ENCODE results near the gene MRGPRG.
"Not testable (repeated sequence)": the region's sequence is repeated elsewhere in the genome, so short reads cannot be mapped to it uniquely, and the experiment has no call there.

The MRGPRG gene, protein sequence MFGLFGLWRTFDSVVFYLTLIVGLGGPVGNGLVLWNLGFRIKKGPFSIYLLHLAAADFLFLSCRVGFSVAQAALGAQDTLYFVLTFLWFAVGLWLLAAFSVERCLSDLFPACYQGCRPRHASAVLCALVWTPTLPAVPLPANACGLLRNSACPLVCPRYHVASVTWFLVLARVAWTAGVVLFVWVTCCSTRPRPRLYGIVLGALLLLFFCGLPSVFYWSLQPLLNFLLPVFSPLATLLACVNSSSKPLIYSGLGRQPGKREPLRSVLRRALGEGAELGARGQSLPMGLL

DNA sequence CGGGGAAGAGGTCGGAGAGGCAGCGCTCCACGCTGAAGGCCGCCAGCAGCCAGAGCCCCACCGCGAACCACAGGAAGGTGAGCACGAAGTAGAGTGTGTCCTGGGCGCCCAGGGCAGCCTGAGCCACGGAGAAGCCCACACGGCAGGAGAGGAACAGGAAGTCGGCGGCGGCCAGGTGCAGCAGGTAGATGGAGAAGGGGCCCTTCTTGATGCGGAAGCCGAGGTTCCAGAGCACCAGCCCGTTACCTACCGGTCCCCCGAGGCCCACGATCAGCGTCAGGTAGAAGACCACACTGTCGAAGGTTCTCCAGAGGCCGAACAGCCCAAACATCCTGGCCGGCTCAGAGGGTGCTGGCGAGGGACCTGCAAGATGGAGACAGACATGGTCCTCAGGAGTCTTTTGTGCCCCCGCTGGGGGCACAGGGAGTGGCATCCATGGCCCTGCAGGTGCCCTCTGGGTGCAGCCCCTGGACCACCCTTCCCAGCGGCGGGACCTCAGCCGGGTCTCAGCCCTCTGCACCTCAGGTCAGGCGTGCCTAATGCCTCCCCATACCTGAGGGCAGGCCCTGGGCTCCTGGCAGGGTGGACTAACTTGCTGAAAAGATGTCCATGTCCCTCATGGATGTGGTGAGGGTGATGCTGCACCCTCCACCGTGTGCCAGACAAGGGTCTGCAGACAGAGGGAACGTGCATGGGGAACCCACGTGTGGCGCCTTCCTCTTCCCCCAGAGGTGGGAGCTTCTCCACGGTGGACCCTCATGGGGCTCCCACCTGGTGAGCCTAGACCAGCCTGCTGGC is at the start of gene MRGPRG:
Gene MRGPRG, minus strand, starts transcription at position 331 of the 798 bp plus-strand sequence. Its CDS starts 0 bp downstream, at position 331.
- DNase-seq, result no peak

DNA sequence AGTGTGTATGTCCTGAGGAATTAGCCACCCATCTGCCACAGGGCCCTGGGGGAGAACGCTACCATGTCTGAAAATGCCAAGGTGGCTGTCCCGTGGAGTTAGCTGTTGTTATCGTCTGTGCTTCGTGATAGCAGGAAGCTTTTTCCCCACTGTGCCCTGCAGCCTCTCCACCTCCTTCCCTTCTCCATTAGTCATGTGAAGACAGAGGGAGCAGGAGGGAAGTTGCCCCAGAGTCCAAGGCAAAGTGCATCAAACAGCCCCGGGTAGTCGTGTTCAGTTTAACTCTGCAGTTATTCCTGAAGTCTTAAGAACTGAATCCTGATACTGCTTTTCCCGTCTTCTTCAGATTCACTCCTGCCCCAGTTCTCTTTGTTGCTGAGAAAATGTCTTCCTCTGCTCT is 43.9 kb upstream of the MRGPRG start:
- DNase-seq, result not testable (repeated sequence)

DNA sequence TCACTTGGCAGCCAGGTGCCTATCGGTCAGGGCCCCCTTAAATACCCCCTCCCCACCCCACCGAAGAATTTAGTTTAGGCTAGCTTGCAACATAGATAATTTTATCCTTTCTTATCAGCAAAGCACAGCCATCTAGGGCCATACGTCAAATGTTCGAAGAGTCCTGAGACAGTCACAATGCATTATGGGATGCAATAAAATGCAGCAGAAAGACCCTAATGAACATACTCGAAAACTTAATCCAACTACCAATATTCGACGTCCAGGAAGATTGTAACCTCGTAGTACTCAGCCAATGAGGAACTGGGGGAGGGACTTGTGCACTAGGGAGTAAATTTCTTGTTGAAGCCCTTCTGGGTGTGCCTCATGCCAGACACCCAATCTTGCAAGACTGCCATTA is 43.2 kb upstream of the MRGPRG start:
- not testable (repeated sequence) for DNase-seq

DNA sequence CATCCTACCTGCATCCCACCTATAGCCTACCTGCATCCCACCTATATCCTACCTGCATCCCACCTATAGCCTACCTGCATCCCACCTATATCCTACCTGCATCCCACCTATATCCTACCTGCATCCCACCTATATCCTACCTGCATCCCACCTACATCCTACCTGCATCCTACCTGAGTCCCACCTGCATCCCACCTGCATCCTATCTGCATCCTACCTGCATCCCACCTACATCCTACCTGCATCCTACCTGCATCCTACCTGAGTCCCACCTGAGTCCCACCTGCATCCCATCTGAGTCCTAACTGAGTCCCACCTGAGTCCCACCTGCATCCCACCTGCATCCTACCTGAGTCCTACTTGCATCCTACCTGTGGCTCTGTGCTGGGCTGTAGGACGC is 38.9 kb upstream of the MRGPRG start:
- not testable (repeated sequence) for DNase-seq

DNA sequence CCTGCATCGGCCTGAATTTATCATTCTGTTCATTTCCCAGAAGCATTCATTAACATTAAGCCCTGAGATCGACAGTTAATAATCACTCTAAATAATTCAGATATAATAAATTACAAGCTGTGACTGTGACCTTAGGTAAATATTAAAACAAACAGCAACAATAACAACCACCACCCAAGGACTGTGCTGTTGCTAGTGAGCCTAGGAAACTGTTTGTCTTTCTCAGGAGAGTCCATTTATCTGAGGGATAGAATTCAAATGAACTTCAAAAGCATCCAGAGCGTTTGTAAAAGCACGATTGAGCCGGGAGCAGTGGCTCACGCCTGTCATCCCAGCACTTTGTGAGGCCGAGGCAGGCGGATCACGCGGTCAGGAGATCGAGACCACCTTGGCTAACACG is 36.6 kb upstream of the MRGPRG start:
- DNase-seq, result not testable (repeated sequence)

DNA sequence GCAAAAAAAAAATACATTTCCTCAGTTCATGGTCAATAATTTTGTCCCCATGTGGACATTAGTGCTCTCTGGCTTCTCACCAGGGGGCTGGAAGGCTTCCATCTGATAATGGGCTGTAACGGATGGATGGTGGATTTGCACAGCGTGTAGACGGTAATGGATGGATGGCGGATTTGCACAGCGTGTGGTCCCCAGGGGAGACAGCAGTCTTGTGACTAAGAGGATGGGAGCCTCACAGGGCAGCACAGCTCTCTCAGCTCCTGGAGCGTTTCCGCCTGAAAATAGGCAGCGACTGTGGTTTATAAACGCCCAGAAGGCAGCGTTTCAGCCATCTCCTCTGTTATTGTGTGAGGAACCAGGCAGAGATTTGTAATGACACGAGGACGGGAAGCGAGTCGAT is 36.2 kb upstream of the MRGPRG start:
- DNase-seq, result not testable (repeated sequence)

DNA sequence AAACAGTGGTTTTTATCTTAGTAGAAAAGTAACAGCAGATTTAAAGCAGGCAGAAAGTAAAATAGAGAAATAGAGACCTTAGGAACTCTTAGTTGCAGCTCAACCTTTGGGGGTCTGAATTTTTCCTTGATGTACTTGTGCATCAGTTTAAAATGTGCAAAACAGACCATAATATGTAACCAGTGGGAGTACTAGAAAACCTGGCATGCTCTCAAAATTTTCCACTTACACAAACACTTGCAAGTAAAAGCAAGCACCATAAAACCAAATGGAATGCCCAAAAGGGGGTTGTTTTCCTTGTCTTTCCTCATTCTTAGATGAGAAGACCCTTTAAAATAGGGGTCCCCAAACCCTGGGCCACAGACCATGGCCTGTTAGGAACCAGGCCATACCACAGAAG is 26.5 kb upstream of the MRGPRG start:
- DNase-seq, result no peak

DNA sequence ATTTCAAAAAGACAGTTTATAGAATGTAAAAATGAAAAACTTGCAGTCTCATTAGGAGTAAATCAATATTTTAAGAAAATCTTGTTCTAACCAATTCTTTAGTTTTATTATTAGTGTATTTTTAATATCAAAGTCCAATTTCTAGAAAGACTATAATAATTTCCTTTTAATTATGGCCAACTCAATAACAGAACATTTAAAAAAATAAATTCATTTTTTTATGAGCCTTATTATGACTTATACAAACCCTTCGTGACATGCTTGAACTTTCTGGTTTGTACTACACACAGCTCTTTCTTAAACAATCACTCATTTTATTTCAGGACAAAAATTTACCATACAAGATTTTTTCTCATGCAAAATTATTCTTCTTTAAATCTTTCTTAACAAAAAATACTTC is 25.3 kb upstream of the MRGPRG start:
- DNase-seq, result no peak

DNA sequence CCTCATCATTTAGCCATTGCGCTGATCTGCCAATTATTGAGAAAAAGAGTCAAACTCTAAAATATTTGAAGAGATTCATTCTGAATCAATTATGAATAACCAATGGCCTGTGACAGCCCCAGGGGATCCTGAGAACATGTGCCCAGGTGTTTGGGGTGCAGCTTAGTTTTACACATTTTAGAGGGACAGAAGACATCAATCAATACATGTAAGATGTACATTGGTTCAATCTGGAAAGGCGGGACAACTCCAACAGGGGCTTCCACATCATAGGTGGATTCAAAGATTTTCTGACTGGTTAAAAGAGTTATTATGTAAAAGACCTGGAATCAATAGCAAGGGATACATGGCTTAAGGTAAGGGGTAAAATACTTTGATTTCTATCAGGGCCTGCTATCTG is 18.5 kb upstream of the MRGPRG start:
- no peak for DNase-seq

DNA sequence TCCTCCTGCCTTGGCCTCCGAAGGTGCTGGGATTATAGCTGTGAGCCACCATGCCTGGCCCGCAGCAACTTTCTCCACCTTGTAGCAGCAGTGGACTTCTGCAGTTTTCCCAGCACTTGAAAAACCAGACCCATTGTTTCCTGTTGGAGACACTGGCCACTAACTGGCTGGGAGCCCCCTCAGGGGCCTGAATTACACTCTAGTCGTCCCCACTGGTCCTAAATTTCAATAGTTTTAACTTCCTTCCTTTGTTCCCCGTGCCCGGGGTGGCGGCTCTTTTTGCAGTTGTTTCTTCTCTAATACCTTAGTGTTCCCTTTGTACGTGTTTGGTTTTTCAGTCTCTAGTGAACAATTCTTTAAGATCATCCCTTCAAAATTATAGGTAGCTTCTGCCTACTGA is 16.2 kb upstream of the MRGPRG start:
- no peak for DNase-seq

DNA sequence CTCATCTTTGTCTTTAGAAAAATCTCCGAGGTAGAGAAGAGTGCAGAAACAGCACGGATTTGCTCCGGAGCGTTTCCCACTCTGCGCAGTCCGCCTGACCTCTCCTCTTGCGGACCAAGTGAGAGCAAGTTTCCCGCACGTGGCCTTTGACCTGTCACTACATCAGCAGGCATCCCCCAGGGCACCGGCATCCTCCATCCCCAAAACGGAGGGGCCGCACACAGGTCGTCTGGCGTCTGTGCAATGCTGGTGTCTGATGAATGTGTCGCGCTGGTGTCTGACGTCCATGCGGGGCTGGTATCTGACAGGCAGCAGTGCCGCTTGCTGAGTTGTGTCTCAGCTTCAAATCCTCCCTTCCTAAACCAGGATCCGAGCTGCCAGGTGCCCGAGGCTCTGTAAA is 14.3 kb upstream of the MRGPRG start:
- no peak for DNase-seq

DNA sequence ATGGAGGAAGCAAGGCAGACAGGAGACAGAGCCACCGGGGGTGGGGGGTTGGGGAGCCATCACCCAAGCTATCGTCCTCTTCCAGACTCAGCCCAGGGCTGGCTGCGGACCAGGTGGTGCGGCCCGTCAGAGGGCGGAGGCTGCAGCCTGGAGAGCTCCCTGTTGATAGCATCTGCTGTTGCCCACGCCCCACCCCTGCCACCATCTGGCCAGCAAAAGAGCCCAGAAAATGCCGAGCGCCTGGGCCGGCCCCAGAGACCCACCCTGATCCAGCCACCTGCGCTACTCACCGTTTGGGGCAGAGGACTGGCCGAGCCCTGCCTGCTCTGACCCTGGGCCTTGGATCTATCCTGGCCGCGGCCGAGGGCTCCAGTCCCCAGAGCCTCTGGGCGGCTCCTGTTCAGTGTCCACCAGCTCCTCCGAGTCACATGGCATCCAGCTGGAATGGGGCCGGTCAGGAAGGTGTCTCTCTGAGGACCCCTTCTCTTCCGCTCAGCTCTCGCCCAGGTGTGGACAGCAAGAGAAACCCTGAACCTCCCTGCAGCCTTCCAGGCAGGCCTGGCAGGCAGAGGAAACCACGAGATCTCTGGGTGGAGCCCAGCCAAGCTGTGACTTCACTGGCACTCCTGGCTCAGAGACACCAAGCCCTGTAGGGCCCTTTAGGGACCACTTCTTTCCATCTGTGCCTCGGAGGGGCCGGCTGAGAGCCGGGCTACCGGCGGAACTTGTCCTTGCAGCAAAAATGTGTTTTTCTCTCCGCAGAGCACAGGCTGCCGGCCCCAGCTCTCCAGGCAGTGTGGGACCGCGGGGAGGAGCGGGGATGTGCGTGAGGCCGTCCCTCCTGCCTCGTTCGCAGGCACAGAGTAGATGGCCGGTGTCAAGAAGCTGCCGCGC is 13.5 kb upstream of the MRGPRG start, which contains the start of gene MRGPRE:
Gene MRGPRE, minus strand, starts transcription at position 567 of the 894 bp plus-strand sequence. CDS start 3,618 bp downstream, outside the sequence.
- DNase-seq, result peak; percentile 84

DNA sequence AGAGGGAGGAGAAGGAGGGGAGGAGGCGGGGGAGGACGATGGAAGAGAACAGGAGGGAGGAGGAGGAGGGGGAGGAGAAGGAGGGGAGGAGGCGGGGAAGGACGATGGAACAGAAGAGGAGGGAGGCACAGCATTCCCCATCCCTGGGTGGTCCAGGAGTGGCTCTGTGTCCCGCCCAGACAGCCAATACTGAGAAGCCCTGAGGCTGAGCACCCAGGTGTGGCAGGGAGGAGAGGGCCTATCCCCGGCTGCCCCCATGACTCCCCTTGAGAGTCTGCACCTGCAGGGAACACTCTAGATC is 12.9 kb upstream of the MRGPRG start:
- peak; percentile 50 for DNase-seq

DNA sequence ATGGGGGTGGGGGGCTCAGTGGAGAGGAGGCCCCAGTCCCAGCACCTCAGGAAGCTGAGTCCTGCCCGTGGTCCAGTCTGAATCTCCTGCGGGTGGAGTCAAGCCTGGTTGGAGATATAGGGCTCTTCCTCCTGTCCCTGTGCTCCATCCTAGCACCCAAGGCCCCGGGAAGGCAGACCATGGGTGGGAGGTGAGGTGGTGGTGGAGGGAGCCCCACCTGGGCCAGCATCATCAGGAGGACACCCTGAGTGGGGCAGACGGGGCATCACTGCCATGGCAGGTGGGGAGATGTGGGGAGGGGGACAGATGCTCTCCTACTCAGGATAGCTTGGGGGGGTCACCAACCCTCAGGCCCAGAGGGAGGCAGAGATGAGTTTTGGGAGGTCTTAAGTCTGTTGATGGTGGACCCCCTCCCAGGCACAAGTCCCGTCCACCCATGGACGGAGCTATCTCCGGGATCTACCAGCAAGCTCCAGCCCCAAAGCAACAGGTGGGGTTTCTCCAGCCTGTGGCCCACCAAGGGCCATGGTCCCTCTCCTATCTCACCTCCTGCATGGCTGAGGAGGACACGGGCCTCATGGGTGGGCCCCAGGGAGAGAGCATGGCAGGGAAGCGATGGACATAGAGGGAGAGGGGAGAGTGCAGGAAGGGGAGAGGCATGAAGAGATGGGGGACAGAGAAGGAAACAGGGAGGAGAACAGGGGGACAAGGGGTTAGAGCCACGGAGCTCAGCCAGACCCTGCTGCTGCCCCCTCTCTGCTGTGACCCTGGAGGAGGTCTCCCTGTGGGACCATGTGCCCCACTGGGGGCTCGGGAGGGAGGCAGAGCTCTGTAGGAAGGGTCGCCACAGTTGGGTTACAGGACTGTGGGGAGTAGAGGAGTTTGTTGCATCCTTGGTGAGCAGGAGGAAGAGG is 12.3 kb upstream of the MRGPRG start:
- no peak for DNase-seq

DNA sequence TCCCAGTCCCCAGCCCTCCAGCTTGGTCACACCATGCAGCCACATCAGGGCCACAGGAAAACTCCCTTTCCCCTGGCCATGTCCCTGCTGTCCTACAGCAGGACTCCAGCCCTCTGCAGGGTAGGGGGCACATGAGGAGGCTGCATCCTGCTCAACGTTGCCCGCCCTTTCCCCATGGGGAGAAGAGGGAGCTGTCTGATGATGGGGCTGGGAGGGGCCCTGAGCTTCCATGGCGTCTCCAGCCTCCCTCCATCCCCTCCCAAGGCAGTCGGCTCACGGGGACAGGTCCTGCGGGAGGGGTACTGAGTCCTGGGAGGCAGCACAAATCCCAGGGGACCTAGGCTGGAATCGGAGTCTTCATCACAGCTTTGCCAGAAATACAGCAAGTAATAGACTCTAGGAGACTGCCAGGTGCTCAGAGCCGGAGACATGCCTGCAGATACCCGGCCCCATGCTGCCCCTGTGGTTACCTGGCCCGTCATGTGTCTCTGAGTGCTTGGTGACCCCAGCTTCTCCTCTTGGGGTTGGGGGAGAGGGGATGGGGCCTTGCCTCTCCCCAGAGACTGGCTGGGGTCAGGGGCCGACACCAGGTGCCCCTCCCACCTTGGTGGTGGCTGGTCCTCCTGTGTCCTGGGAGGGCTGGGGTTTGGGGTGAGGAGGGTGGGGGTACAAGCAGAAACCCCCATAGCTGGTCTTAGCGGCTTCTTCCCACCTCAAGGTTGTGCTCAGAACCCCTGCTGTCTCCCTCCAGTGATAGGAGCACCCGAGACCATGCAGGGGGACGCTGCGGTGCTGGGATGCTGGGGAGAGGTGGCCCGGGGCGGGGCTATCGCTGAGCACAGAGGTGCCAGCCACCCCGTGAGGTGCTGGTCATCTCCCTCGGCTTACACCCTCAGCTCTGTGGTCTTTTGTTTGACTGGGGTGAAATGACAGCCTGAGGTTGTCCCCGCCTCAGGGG is 11.3 kb upstream of the MRGPRG start:
- DNase-seq, result no peak

DNA sequence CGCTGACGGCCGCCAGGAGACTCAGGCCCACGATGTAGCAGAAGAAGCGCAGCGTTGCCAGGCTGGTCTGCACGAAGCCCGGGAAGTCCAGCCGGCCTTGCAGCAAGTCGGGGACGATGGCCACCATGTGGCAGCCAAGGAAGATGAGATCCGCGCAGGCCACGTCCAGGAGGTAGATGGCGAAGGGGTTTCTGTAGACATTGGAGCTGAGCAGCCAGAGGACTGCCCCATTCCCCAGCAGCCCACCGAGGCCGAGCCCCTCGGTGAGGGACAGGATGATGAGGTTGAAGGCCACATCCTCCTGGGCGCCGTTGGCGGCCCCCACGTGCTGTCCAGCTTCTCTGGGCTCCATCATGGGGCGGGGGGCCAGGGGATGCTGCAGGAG is 9.8 kb upstream of the MRGPRG start:
- DNase-seq, result no peak

DNA sequence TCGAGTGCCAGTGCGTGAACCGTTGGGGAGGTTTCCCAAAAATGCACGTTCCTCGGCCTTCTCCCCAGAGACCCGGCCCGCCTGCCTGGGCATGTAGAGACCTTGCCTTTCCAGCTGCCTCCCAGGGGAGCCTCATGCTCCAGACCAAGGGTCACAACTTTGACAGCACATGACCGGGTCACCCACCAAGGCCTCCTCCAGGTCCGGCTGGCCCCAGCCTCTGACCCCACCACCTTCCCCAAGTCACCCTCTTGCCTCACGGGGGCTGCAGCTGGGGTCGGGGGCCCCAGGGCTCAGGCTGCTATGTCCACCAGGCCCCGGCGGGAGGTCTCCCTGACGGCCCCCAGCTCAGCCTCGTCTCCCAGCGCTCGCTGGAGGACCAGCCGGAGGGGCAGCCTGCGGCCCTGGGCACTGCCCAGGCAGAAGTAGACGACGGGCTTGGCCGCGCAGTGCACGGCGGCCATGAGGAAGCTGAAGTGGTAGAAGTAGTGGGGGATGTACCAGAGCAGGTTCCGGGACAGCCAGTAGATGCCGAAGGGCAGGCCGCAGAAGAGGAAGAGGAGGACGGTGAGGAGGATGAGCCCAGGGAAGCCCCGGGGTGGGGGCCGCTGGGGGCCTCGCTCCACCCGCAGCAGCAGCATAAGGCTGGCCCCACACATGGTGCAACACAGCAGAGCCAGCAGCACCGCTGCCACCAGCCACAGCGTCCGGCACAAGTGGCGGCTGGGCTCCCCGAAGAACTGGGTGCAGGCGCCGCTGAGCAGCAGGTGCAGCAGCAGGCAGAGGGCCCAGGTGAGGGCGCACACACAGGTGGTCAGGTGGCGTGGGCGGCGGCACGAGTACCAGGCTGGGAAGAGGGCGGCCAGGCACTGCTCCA is 9.2 kb upstream of the MRGPRG start:
- DNase-seq, result no peak

DNA sequence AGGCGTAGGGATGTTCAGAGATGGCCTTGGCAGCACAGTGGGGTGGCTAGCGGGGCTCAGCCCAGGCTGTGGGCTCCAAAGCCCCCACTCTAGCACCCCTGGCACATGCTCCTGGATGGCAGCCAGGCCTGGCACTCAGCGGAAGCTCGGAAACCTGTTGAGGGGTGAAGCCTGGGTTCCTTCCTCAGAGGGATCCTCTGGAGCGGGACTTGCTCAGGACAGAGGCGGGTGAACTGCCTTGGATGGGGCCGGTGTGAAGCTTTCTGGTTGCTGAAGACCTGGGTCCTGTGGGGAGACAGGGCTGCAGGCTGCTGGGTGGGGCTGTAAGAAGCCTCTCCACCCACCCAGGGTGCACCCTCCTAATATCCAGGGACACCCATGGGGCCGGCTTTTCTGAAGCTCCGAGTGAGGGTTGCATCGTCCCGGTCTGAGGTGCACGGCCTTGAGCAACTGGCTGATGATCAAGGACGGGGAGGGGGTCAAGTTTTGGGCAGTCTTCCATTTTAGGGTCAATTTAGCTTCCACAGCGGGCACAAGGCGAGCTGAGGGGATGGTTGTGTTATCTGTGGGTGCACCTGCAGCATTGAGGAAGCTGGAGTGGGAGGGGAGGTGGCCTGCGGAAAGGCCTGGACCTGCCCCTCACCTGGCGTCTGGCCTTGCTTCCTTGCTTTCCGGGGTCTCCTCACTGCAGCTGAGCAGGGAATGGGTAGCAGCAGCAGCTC is 8.4 kb upstream of the MRGPRG start:
- DNase-seq, result no peak
